Omental fat pad (tissue), 4 donors: Measurements from ENCODE around the gene MMP3. TPM values are rescaled to one million over a fixed set of nuclear protein-coding genes. Genes with fewer than 3 reads are reported as not detected.

Experiments
- ATAC-seq: fragments of 150-250 bp; one replicate; pipeline ENCODE4 v1.9.1; 2016; ENCODE audit warnings: mild to moderate bottlenecking, moderate library complexity; ENCODE audit not compliant: low FRiP score
- DNase-seq: peaks from one replicate; pipeline ENCODE4 v3.0.0-alpha.2; 2019; ENCODE audit warnings: low spot score
- CTCF ChIP-seq, 3 donors: fragments of 450-650 bp; IDR thresholded peaks; one replicate each; pipeline ENCODE4 v1.5.1; 2016 to 2017; ENCODE audit warnings: antibody characterized with exemption in 3 of 3, mild to moderate bottlenecking in 3 of 3, moderate library complexity in 2 of 3
- total RNA-seq, 4 donors: library from RNA; depleted of rRNA; stranded (reverse); fragments of >200 nt; gene quantifications; one replicate each; pipeline ENCODE4 v1.1.0, GENCODE V29; 2016

Gene MMP3
- not detected for total RNA-seq

GRCh38 chr11:102843489-102843888, at the start of gene MMP3:
MMP3 (minus strand) TSS chr11:102843609; CDS start chr11:102843546, 63 bp downstream.
- no peak for ATAC-seq
- TF ChIP-seq CTCF (IDR thresholded peaks at IDR 0.05), result no peak
- DNase-seq, result no peak

GRCh38 chr11:102891736-102892135, 48.3 kb upstream of the MMP3 start:
- no peak for DNase-seq
- TF ChIP-seq CTCF (IDR thresholded peaks at IDR 0.05), result no peak
- ATAC-seq, result no peak

- ATAC-seq (no peak), DNase-seq (no peak)
- TF ChIP-seq CTCF (IDR thresholded peaks at IDR 0.05), result no peak
Measured at GRCh38 chr11:102886999-102887398, 43.6 kb upstream of the MMP3 start.

- DNase-seq (no peak), ATAC-seq (no peak)
- no peak for TF ChIP-seq CTCF (IDR thresholded peaks at IDR 0.05)
Measured at GRCh38 chr11:102883141-102883540, 39.7 kb upstream of the MMP3 start.

GRCh38 chr11:102882389-102883024, 39.1 kb upstream of the MMP3 start:
- DNase-seq, result no peak
- no peak for ATAC-seq
- no peak for TF ChIP-seq CTCF (IDR thresholded peaks at IDR 0.05)

GRCh38 chr11:102879801-102880200, 36.4 kb upstream of the MMP3 start:
- no peak for TF ChIP-seq CTCF (IDR thresholded peaks at IDR 0.05)
- ATAC-seq, result no peak
- DNase-seq, result no peak

GRCh38 chr11:102878595-102878994, 35.2 kb upstream of the MMP3 start:
- ATAC-seq, result no peak
- DNase-seq, result no peak
- TF ChIP-seq CTCF (IDR thresholded peaks at IDR 0.05), result no peak
